Naive thymus-derived CD8-positive, alpha-beta T cell (primary cell): ENCODE results near the gene JAK1. TPM values are rescaled to one million over a fixed set of nuclear protein-coding genes. Genes with fewer than 3 reads are reported as not detected.
"Not testable (repeated sequence)": the region's sequence is repeated elsewhere in the genome, so short reads cannot be mapped to it uniquely, and the experiment has no call there.

ENCODE experiments used
- ATAC-seq, 2 donors: fragments of 150-1000 bp; cut with Tn5 transposase in 1 of 2; sonication (Bioruptor Pico), chemical (Tn5 transposase) in 1 of 2; 1 replicate in 1 of 2; 2 replicates in 1 of 2; pipeline ENCODE4 v1.10.0; 2021; ENCODE audit warnings: mild to moderate bottlenecking in 2 of 2, moderate library complexity in 2 of 2
- POLR2A ChIA-PET: fragments of 350-600 bp; sonication (Branson Sonifier 250); formaldehyde crosslinking; loops from one replicate; lab custom pipeline; 2021; ENCODE audit warnings: antibody characterized with exemption; lab: Charles Lee
- DNase-seq, 10 donors: peaks; one replicate each; pipeline versions ENCODE4 v3.0.0 to v3.0.0-alpha.2; 2020 to 2022
- H3K27ac Mint-ChIP-seq, 10 donors: one replicate each; pipeline ENCODE4 v1.8.0; 2020 to 2022; ENCODE audit warnings: mild to moderate bottlenecking in 10 of 10, mixed read lengths in 10 of 10, moderate library complexity in 4 of 10, inconsistent platforms in 1 of 10
- H3K27me3 Mint-ChIP-seq, 5 donors: one replicate each; pipeline ENCODE4 v1.8.0; 2021 to 2022; ENCODE audit warnings: mixed read lengths in 5 of 5
- H3K36me3 Mint-ChIP-seq, 3 donors: one replicate each; pipeline ENCODE4 v1.8.0; 2020 to 2022; ENCODE audit warnings: mixed read lengths in 3 of 3, mild to moderate bottlenecking in 2 of 3, inconsistent platforms in 1 of 3
- H3K4me1 Mint-ChIP-seq, 4 donors: one replicate each; pipeline ENCODE4 v1.8.0; 2021 to 2022; ENCODE audit warnings: mixed read lengths in 4 of 4
- H3K4me3 Mint-ChIP-seq, 10 donors: one replicate each; pipeline ENCODE4 v1.8.0; 2020 to 2022; ENCODE audit warnings: mild to moderate bottlenecking in 10 of 10, mixed read lengths in 10 of 10, moderate library complexity in 6 of 10, inconsistent platforms in 1 of 10
- H3K9me3 Mint-ChIP-seq, 9 donors: one replicate each; pipeline ENCODE4 v1.8.0; 2020 to 2022; ENCODE audit warnings: mixed read lengths in 9 of 9, mild to moderate bottlenecking in 3 of 9, inconsistent platforms in 1 of 9, moderate library complexity in 1 of 9
- polyA plus RNA-seq, 3 donors: library from polyadenylated mRNA; unstranded; fragments of 300-500 nt; fragmentation: Illumina TruSeq; gene quantifications; one replicate each; pipeline ENCODE4 v1.2.3, GENCODE V29; 2021
- total RNA-seq, 8 experiments: library from RNA in 2 of 8; stranded (reverse) in 2 of 8; gene quantifications; one replicate each; pipeline ENCODE4 v1.2.3 and lab custom pipeline; 2021 to 2026

The JAK1 gene
- total and polyA plus RNA-seq, 5 experiments from 2014 or later: 162 to 361 (median 244) TPM

DNA sequence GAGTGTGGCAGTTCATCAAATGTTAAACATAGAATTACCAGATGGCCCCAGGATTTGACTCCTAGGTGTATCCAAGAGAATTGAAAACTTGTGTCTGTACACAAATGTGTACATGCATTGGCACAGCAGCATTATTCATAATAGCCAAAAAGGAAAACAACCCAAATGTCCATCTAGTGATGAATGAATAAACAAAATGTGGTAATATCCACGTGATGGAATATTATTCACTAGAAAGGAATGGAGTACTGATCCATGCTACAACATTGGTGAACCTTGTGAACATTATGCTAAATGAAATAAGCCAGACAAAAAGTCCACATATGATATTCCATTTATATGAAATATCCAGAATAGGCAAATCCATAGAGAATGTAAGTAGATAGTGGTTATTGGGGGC lies 143.7 kb downstream of the JAK1 start:
- Mint-ChIP-seq H3K36me3 (no peaks in the 10 kb centered on the region), H3K4me1 (peaks cover 7 to 19% (median 13%) of the 10 kb centered on the region in 4 donors), H3K27me3 (no peaks in the 10 kb centered on the region), H3K9me3 (peaks cover 0 to 1% (median 0%) of the 10 kb centered on the region in 9 donors), H3K27ac (peak overlapping the region in 1 of 10 donors; percentile 72), H3K4me3 (no peak overlapping the region)
- POLR2A ChIA-PET: interaction anchor here (0.6 kb wide), 1 partner anchor 573 kb away, joined by 4 read pairs; no protein-coding TSS in a partner anchor
- ATAC-seq (no peak), DNase-seq (no peak)

GRCh38 chr1:64820572-64820971 lies 145.8 kb downstream of the JAK1 start:
- not testable (repeated sequence) for H3K4me3 Mint-ChIP-seq, H3K27me3 Mint-ChIP-seq, H3K36me3 Mint-ChIP-seq, H3K4me1 Mint-ChIP-seq, H3K9me3 Mint-ChIP-seq, ATAC-seq, DNase-seq
- peak overlapping the region in 1 of 10 donors; percentile 13 for H3K27ac Mint-ChIP-seq
- POLR2A ChIA-PET: interaction anchor here (0.7 kb wide), 1 partner anchor 563 kb away, joined by 3 read pairs; no protein-coding TSS in a partner anchor

- POLR2A ChIA-PET: not testable (repeated sequence)
Observed at GRCh38 chr1:64817364-64817763, 149.0 kb downstream of the JAK1 start.

DNA sequence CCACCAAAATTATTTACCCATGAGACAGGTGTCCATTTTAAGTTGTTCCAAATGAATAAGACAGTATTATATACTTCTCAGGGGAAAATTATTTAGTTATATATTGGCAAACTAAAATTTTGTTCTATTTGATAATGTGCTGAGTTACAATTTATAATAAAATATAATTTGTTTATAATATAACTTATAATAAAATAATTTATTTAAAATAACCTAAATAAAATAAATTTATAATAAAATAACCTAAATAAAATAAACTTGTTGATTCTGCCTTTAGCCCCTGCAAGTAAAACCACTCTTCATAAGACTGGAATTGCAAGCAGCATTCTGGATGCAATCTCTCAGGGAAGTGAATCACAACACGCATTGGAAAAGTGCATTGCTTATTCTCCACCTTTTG lies 151.9 kb downstream of the JAK1 start:
- no peak overlapping the region for H3K27ac Mint-ChIP-seq
- no peak for DNase-seq
- H3K9me3 Mint-ChIP-seq: peaks cover 0 to 4% (median 0%) of the 10 kb centered on the region in 9 donors
- no peak for ATAC-seq
- H3K27me3 Mint-ChIP-seq: peaks cover 0 to 3% (median 0%) of the 10 kb centered on the region in 5 donors
- H3K4me3 Mint-ChIP-seq: no peak overlapping the region
- H3K4me1 Mint-ChIP-seq: no peaks in the 10 kb centered on the region
- peaks cover 0 to 9% (median 0%) of the 10 kb centered on the region in 3 donors for H3K36me3 Mint-ChIP-seq
- POLR2A ChIA-PET: no interaction called here

More at GRCh38 chr1:64817364-64817763, 149.0 kb downstream of the JAK1 start:
- H3K27ac Mint-ChIP-seq, H3K4me3 Mint-ChIP-seq, DNase-seq, H3K9me3 Mint-ChIP-seq, H3K27me3 Mint-ChIP-seq, H3K36me3 Mint-ChIP-seq, ATAC-seq, H3K4me1 Mint-ChIP-seq: not testable (repeated sequence)

DNA sequence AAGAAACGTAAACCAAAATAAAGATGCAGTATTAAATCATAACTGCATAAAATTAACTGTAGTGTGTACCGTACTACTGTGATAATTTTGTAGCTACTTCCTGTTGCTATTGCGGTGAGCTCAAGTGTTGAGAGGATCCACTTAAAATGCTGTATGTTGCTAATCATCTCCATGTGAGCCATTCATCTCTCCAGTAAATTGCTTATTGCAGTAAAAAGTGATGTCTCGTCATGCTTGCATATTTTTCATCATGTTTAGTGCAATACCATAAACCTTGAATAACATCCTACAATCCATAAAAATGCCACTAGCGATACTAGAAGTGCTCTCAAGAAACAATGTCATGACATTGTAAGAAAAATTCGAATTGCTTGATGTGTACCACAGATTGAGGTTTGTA lies 155.2 kb downstream of the JAK1 start:
- H3K27ac Mint-ChIP-seq: no peak overlapping the region
- POLR2A ChIA-PET: no interaction called here
- no peaks in the 10 kb centered on the region for H3K27me3 Mint-ChIP-seq
- H3K9me3 Mint-ChIP-seq: no peaks in the 10 kb centered on the region
- H3K36me3 Mint-ChIP-seq: peaks cover 0 to under 1% (median 0%) of the 10 kb centered on the region in 3 donors
- ATAC-seq: no peak
- H3K4me3 Mint-ChIP-seq: no peak overlapping the region
- DNase-seq: no peak
- no peaks in the 10 kb centered on the region for H3K4me1 Mint-ChIP-seq

DNA sequence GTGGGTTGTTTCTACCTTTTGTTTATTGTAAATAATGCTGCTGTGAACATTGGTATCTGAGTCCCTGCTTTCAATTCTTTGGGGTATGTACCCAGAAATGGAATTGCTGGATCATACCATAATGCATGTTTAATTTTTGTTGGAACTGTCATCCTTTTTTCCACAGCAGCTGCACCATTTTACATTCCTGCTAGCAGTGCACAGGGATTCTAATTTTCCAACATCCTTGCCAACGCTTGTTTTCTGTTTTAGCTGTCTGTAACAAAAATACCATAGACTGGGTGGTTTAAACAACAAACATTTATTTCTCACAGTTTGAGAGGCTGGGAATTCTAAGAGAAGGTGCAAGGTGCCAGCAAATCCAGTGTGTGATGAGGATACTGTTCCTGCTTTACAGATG lies 156.3 kb downstream of the JAK1 start:
- H3K27ac Mint-ChIP-seq: peak overlapping the region in 1 of 10 donors; percentile 47
- no peaks in the 10 kb centered on the region for H3K4me1 Mint-ChIP-seq
- H3K9me3 Mint-ChIP-seq: no peaks in the 10 kb centered on the region
- POLR2A ChIA-PET: no interaction called here
- DNase-seq (no peak), ATAC-seq (no peak)
- H3K27me3 Mint-ChIP-seq: no peaks in the 10 kb centered on the region
- H3K4me3 Mint-ChIP-seq: no peak overlapping the region
- H3K36me3 Mint-ChIP-seq: no peaks in the 10 kb centered on the region

DNA sequence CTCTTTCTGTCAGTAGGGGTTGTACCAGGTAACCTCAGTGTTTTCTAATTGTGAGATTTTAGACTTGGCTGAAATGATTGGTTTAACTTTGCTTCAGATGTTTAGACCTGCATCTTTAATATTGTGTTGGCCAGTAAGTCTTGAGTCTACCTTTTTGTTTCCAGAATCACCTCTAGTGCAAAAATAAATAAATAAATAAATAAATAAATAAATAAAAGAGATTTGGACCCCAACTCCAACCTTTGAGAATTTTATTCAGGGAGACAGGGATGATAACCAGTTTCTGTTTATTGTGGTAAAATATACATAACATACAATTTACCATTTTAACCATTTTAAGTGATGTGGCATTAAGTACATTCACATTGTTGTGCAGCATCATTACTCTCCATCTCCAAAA lies 157.0 kb downstream of the JAK1 start:
- no peaks in the 10 kb centered on the region for H3K4me1 Mint-ChIP-seq
- POLR2A ChIA-PET: no interaction called here
- no peak overlapping the region for H3K27ac Mint-ChIP-seq
- H3K9me3 Mint-ChIP-seq: no peaks in the 10 kb centered on the region
- ATAC-seq (no peak), DNase-seq (no peak)
- peaks cover 0 to 3% (median 0%) of the 10 kb centered on the region in 3 donors for H3K36me3 Mint-ChIP-seq
- no peaks in the 10 kb centered on the region for H3K27me3 Mint-ChIP-seq
- no peak overlapping the region for H3K4me3 Mint-ChIP-seq

GRCh38 chr1:64801851-64802523 lies 164.4 kb downstream of the JAK1 start:
- no peaks in the 10 kb centered on the region for H3K27me3 Mint-ChIP-seq
- H3K4me1 Mint-ChIP-seq: no peaks in the 10 kb centered on the region
- no peak for ATAC-seq
- POLR2A ChIA-PET: no interaction called here
- no peak overlapping the region for H3K4me3 Mint-ChIP-seq
- no peak for DNase-seq
- H3K27ac Mint-ChIP-seq: no peak overlapping the region
- H3K9me3 Mint-ChIP-seq: peaks cover 0 to 7% (median 0%) of the 10 kb centered on the region in 9 donors
- H3K36me3 Mint-ChIP-seq: peaks cover 0 to 13% (median 5%) of the 10 kb centered on the region in 3 donors

GRCh38 chr1:64798872-64799271 lies 167.5 kb downstream of the JAK1 start:
- peaks cover 0 to 10% (median 5%) of the 10 kb centered on the region in 3 donors for H3K36me3 Mint-ChIP-seq
- no peak overlapping the region for H3K4me3 Mint-ChIP-seq
- no peak for DNase-seq
- H3K27me3 Mint-ChIP-seq: no peaks in the 10 kb centered on the region
- H3K9me3 Mint-ChIP-seq: peaks cover 0 to 7% (median 1%) of the 10 kb centered on the region in 9 donors
- no peaks in the 10 kb centered on the region for H3K4me1 Mint-ChIP-seq
- no peak for ATAC-seq
- H3K27ac Mint-ChIP-seq: no peak overlapping the region
- POLR2A ChIA-PET: no interaction called here

DNA sequence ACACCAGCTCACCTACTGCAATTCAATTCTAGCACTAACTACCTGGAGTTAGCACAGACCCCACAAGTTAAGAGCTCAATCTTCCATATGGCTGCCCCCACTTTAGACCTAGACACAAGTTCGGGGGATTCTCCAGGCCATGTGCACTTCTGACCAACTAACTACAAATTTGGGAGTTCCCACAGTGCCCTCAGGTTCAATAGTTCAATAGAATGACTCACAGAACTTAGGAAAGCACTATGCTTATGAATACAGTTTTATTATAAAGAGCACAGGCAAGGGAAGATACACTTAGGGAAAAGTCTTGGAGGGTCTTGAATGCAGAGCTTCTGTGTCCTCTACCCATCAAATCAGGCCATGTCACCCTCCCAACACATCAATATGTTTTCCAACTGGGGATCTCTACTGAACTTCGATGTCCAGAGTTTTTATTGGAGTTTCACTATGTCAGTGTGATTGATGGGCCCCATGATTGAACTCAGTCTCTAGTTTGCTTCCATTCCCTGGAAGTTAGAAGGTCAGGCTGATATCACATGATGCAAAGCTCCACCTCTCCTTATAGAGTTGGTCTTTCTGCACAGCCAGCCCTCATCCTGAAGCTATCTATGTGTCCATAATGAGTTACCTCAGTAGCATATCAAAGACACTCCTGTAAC lies 175.4 kb downstream of the JAK1 start:
- no peak for ATAC-seq
- Mint-ChIP-seq H3K36me3 (peaks cover 6 to 29% (median 27%) of the 10 kb centered on the region in 3 donors), H3K27me3 (peaks cover 0 to 2% (median 0%) of the 10 kb centered on the region in 5 donors), H3K4me1 (peaks cover 0 to 4% (median 0%) of the 10 kb centered on the region in 4 donors), H3K9me3 (peaks cover 0 to 27% (median 13%) of the 10 kb centered on the region in 9 donors), H3K27ac (no peak overlapping the region), H3K4me3 (no peak overlapping the region)
- DNase-seq: no peak
- POLR2A ChIA-PET: no interaction called here

Other genes with a start within 250 kb of the JAK1 start
- gene RAVER2, start 221.5 kb downstream of the JAK1 start, total RNA-seq: 1 to 10 TPM; 5.8 to 6.1 TPM
- 1 to 10 TPM in 1 of 3 donors, under 1 TPM in 2; 0.48 to 1.8 (median 0.83) TPM for gene RAVER2, start 221.5 kb downstream of the JAK1 start, polyA plus RNA-seq
- under 1 TPM; 0.19 to 0.91 TPM for gene AK4, start 181.7 kb upstream of the JAK1 start, total RNA-seq
- not detected for gene AK4, start 181.7 kb upstream of the JAK1 start, polyA plus RNA-seq